ENCODE results near the gene SUPT7L. TPM values are rescaled to one million over a fixed set of nuclear protein-coding genes. Genes with fewer than 3 reads are reported as not detected.
"Not testable (repeated sequence)": the region's sequence is repeated elsewhere in the genome, so short reads cannot be mapped to it uniquely, and the experiment has no call there.

Gene SUPT7L
- total and polyA plus RNA-seq, 9 donors: 20.4 to 37.7 (median 24.5) TPM

GRCh38 chr2:27638037-27638637 is 25.3 kb downstream of the SUPT7L start:
- 88 to 92% (median 91%) methylated on average over 3 of the region's 3 CpGs for WGBS, 3 donors
- Histone ChIP-seq H3K27ac (no peak overlapping the region), H3K4me1 (ENCODE audit: insufficient read depth) (no peaks in the 10 kb centered on the region), H3K9me3 (no peaks in the 10 kb centered on the region), H3K27me3 (no peaks in the 10 kb centered on the region), H3K36me3 (no peaks in the 10 kb centered on the region), H3K4me3 (no peak overlapping the region)
- TF ChIP-seq EP300 (IDR thresholded peaks at IDR 0.05): no peak
- no peak for TF ChIP-seq POLR2A (IDR thresholded peaks at IDR 0.05)
- no peak for TF ChIP-seq CTCF (IDR thresholded peaks at IDR 0.05)
- intact Hi-C loops (cut with DNase I): no loop called here
- no peak for DNase-seq

DNA sequence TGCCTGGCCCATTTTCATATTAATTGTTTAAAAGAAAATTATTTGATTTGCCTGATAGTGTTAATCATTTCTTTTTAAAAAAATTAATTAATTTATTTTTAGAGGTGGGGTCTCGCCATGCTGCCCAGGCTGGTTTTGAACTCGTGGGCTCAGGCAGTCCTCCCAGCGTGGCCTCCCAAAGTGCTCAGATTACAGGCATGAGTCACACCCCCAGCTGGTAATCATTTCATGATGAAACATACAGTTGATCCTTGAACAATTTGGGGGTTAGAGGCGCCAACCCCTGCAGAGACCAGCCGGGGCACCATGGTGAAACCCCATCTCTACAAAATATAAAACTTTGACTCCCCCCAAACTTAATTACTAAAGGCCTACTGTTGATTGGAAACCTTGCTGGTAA is 26.6 kb downstream of the SUPT7L start:
- H3K4me1 ChIP-seq (ENCODE audit: insufficient read depth): no peaks in the 10 kb centered on the region
- no peak overlapping the region for H3K4me3 ChIP-seq
- WGBS, 3 donors: 86 to 95% (median 90%) methylated on average over 5 of the region's 5 CpGs
- H3K36me3 ChIP-seq: no peaks in the 10 kb centered on the region
- TF ChIP-seq EP300 (IDR thresholded peaks at IDR 0.05): no peak
- TF ChIP-seq POLR2A (IDR thresholded peaks at IDR 0.05): no peak
- TF ChIP-seq CTCF (IDR thresholded peaks at IDR 0.05): no peak
- H3K9me3 ChIP-seq: no peaks in the 10 kb centered on the region
- H3K27ac ChIP-seq: no peak overlapping the region
- no peaks in the 10 kb centered on the region for H3K27me3 ChIP-seq
- intact Hi-C loops (cut with DNase I): no loop called here
- DNase-seq: no peak

- no peak for DNase-seq
- Histone ChIP-seq H3K27ac (no peak overlapping the region), H3K4me3 (no peak overlapping the region), H3K27me3 (no peaks in the 10 kb centered on the region), H3K36me3 (no peaks in the 10 kb centered on the region), H3K9me3 (no peaks in the 10 kb centered on the region), H3K4me1 (ENCODE audit: insufficient read depth) (peaks cover 4% of the 10 kb centered on the region)
- 94 to 99% (median 96%) methylated on average over 2 of the region's 2 CpGs for WGBS, 3 donors
- TF ChIP-seq POLR2A (IDR thresholded peaks at IDR 0.05) (no peak), EP300 (IDR thresholded peaks at IDR 0.05) (no peak), CTCF (IDR thresholded peaks at IDR 0.05) (no peak)
- intact Hi-C loops (cut with DNase I): no loop called here
Measured at GRCh38 chr2:27634291-27634690, 29.1 kb downstream of the SUPT7L start.

DNA sequence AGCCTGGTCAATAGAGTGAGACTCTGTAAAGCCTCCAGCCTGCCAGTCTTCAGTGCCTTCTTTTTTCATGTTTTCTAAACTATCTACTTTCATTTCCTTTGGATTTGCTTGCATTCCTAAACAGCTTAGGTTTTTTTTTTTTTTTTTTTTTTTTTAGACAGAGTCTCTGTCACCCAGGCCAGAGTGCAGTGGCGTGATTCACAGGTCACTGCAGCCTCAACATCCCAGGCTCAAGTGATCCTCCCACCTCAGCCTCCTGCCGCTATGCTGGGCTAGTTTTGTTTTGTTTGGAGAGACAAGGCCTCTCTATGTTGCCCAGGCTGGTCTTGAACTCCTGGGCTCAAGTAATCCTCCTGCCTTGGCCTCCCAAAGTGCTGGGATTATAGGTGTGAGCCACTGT is 33.2 kb downstream of the SUPT7L start:
- H3K9me3 ChIP-seq; H3K36me3 ChIP-seq; H3K27me3 ChIP-seq; H3K4me1 ChIP-seq (ENCODE audit: insufficient read depth); intact Hi-C loops (cut with DNase I); H3K27ac ChIP-seq; DNase-seq; H3K4me3 ChIP-seq: not testable (repeated sequence)
- 94 to 100% (median 98%) methylated on average over 2 of the region's 2 CpGs for WGBS, 3 donors

DNA sequence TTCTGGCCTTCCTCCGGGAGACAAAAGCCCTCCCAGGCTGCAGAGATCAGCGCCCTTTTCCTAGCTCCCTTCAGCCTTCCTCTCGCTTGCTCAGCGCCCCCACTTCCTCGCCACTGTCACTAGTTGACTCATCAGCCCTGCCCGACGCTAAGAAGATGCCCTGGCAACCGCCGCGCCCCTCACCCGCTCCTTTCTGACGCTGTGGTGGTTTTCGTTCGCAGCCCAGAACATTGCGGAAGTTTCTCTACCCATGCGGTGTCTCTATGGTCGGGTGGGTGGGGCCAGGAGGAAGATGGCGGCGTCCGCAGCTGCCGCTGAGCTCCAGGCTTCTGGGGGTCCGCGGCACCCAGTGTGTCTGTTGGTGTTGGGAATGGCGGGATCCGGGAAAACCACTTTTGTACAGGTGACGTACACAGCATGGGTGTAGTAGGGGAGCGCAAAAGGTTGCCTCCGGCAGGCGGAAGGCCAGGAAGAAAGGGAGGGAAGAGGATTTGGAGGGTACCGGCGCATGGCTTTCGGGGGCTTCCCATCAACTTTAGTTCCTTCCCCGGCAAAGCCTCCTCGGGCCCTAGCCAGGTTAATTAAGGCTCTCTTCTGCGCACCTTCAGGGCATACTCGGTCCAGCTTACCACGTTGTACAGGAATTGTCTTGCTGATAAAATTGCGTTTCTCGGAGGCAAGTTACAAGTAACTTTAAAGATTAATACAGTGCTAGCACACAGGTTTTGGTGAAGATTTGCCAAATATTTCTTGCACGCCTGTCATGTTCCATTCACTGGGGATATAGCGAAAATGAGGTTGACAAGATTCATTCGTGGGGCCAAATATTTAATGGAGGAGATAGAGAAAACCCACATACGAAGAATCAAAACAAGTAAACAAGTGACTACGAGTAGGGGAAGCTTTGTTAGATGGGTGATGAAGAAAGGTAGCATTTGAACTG is 34.4 kb downstream of the SUPT7L start, which contains the start of the genes CCDC121 and GPN1:
Gene CCDC121, minus strand, starts transcription at position 246 of the 943 bp plus-strand sequence. CDS start 1,213 bp downstream, outside the sequence.
Gene GPN1, plus strand, starts transcription at position 284 of the 943 bp plus-strand sequence. Its CDS starts 9 bp downstream, at position 293.
- H3K27ac ChIP-seq: peak within 1 kb of the TSS in 1 of 2 donors; percentile 77
- H3K4me3 ChIP-seq: peak within 1 kb of the TSS; percentile 79
- WGBS, 3 donors: 0% methylated on average over 44 of the region's 44 CpGs
- no peaks in the 10 kb centered on the region for H3K9me3 ChIP-seq
- H3K4me1 ChIP-seq (ENCODE audit: insufficient read depth): peaks cover 8% of the 10 kb centered on the region
- peak; percentile 75 to 84 (median 81) for DNase-seq
- H3K36me3 ChIP-seq: no peaks in the 10 kb centered on the region
- peak; percentile 49 for TF ChIP-seq POLR2A (IDR thresholded peaks at IDR 0.05)
- TF ChIP-seq CTCF (IDR thresholded peaks at IDR 0.05): no peak
- intact Hi-C loops (cut with DNase I): no loop called here
- H3K27me3 ChIP-seq: no peaks in the 10 kb centered on the region
